GM12892 (cell line): ENCODE results near the gene THSD8.

Experiments
- POLR2AphosphoS5 ChIP-seq: IDR thresholded peaks from 2 replicates; pipeline ENCODE4 v1.6.1; 2011; ENCODE audit warnings: low read depth, low read length, control low read depth
- TAF1 ChIP-seq: IDR thresholded peaks from 2 replicates; pipeline ENCODE4 v1.6.1; 2011; ENCODE audit warnings: low read depth, mild to moderate bottlenecking, control low read depth, low read length, borderline replicate concordance

DNA sequence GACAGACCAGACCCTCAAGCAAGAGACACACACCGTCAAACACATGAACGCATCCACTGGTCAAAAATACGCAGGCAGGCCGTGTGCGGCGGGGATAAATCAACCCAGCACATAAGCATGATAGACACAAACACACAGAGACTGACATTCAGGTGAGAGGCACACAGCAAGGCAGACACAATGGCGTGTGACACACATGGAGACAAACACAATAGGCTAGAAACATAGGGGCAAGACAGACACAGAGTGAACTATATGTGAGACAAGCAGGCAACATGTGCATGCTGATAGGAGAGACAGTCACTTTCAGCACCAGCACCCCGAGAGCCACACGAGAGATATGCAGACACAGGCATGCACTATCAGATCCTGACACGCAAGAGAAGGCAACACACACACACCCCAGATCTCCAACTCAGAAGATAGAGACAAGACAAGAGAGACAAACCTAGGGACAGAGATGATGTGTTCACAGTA, 17.4 kb upstream of the THSD8 start:
- peak; percentile 15; the same call in 1 of the 2 replicates for TF ChIP-seq POLR2AphosphoS5
- TF ChIP-seq TAF1 = no peak
